Karpas-422 (cell line): ENCODE results near the gene KRT6C. TPM values are rescaled to one million over a fixed set of nuclear protein-coding genes. Genes with fewer than 3 reads are reported as not detected.

ENCODE experiments used
- DNase-seq: peaks from one replicate; pipeline ENCODE4 v3.0.0-alpha.2; 2015
- H2AFZ ChIP-seq: fragments of 200-600 bp; sonication (generic); 2 replicates; pipeline ENCODE4 v1.6.1; 2014; ENCODE audit warnings: antibody characterized with exemption, low read length, mixed read lengths
- H3K27ac ChIP-seq: fragments of 200-600 bp; sonication (generic); 2 replicates; pipeline ENCODE4 v1.5.1; 2014; ENCODE audit warnings: mild to moderate bottlenecking, low read length, moderate library complexity
- H3K27me3 ChIP-seq: fragments of 200-600 bp; sonication (generic); 2 replicates; pipeline ENCODE4 v1.6.1; 2014; ENCODE audit warnings: low read length, mixed read lengths
- H3K36me3 ChIP-seq: fragments of 200-600 bp; sonication (generic); 2 replicates; pipeline ENCODE4 v1.6.1; 2014; ENCODE audit warnings: low read length, mixed read lengths; ENCODE audit not compliant: insufficient read depth
- H3K4me1 ChIP-seq: fragments of 200-600 bp; sonication (generic); 2 replicates; pipeline ENCODE4 v1.6.1; 2014; ENCODE audit warnings: mild to moderate bottlenecking, low read length, mixed read lengths
- H3K4me2 ChIP-seq: fragments of 200-600 bp; sonication (generic); 2 replicates; pipeline ENCODE4 v1.6.1; 2014; ENCODE audit warnings: low read length, low read depth, mild to moderate bottlenecking; ENCODE audit not compliant: poor library complexity, severe bottlenecking
- H3K4me3 ChIP-seq: fragments of 200-600 bp; sonication (generic); 2 replicates; pipeline ENCODE4 v1.5.1; 2014; ENCODE audit warnings: mild to moderate bottlenecking, antibody characterized with exemption, low read length, mixed read lengths
- H3K79me2 ChIP-seq: fragments of 200-600 bp; sonication (generic); 2 replicates; pipeline ENCODE4 v1.6.1; 2014; ENCODE audit warnings: mild to moderate bottlenecking, low read length, mixed read lengths
- H3K9ac ChIP-seq: fragments of 200-600 bp; sonication (generic); 2 replicates; pipeline ENCODE4 v1.6.0; 2014; ENCODE audit warnings: low read length
- H3K9me2 ChIP-seq: fragments of 200-600 bp; sonication (generic), shearing (Covaris generic); replicated peaks from 2 replicates; pipeline ENCODE4 v1.6.0; 2014; ENCODE audit warnings: mild to moderate bottlenecking, low read length, moderate library complexity; ENCODE audit not compliant: insufficient read depth
- H3K9me3 ChIP-seq: fragments of 300-700, 200-600 bp; sonication (generic); 2 replicates; pipeline ENCODE4 v1.6.1; 2014; ENCODE audit warnings: low read length, mixed read lengths
- H4K20me1 ChIP-seq: fragments of 200-600 bp; sonication (generic); 2 replicates; pipeline ENCODE4 v1.6.1; 2014; ENCODE audit warnings: mild to moderate bottlenecking, antibody characterized with exemption, low read length, low read depth; ENCODE audit not compliant: insufficient read depth
- total RNA-seq: library from RNA; depleted of rRNA; stranded (reverse); fragments of >200 nt; shearing (Covaris generic); gene quantifications from 2 replicates; pipeline ENCODE4 v1.2.3, GENCODE V29; 2014; ENCODE audit warnings: low replicate concordance

The KRT6C gene
- total RNA-seq, 1 experiment from 2014 or later: not detected

GRCh38 chr12:52517888-52518287 lies 44.3 kb upstream of the KRT6C start:
- DNase-seq: no peak

GRCh38 chr12:52517005-52517835 lies 43.6 kb upstream of the KRT6C start:
- Histone ChIP-seq H3K9me3 (no peaks in the 10 kb centered on the region), H3K4me3 (no peak overlapping the region), H3K9me2 (no peaks in the 10 kb centered on the region), H4K20me1 (no peaks in the 10 kb centered on the region), H3K4me2 (no peak overlapping the region), H3K27me3 (no peaks in the 10 kb centered on the region), H3K9ac (no peak overlapping the region), H3K79me2 (no peaks in the 10 kb centered on the region), H3K36me3 (no peaks in the 10 kb centered on the region), H3K27ac (no peak overlapping the region), H2AFZ (no peak overlapping the region), H3K4me1 (no peaks in the 10 kb centered on the region)
- DNase-seq: no peak

More at GRCh38 chr12:52517888-52518287, 44.3 kb upstream of the KRT6C start:
- Histone ChIP-seq H3K4me1 (no peaks in the 10 kb centered on the region), H3K36me3 (no peaks in the 10 kb centered on the region), H3K9me2 (no peaks in the 10 kb centered on the region), H3K27ac (no peak overlapping the region), H3K9me3 (no peaks in the 10 kb centered on the region), H2AFZ (no peak overlapping the region), H4K20me1 (no peaks in the 10 kb centered on the region), H3K79me2 (no peaks in the 10 kb centered on the region), H3K27me3 (no peaks in the 10 kb centered on the region), H3K4me3 (no peak overlapping the region), H3K9ac (no peak overlapping the region), H3K4me2 (no peak overlapping the region)

- no peaks in the 10 kb centered on the region for H3K79me2 ChIP-seq
- no peak overlapping the region for H3K9ac ChIP-seq
- H3K9me2 ChIP-seq: no peaks in the 10 kb centered on the region
- no peak overlapping the region for H2AFZ ChIP-seq
- DNase-seq: no peak
- H3K36me3 ChIP-seq: no peaks in the 10 kb centered on the region
- no peaks in the 10 kb centered on the region for H3K9me3 ChIP-seq
- H3K27me3 ChIP-seq: no peaks in the 10 kb centered on the region
- no peak overlapping the region for H3K4me3 ChIP-seq
- H3K4me2 ChIP-seq: no peak overlapping the region
- no peak overlapping the region for H3K27ac ChIP-seq
- no peaks in the 10 kb centered on the region for H4K20me1 ChIP-seq
- no peaks in the 10 kb centered on the region for H3K4me1 ChIP-seq
These were observed 42.6 kb upstream of the KRT6C start for GRCh38 chr12:52515927-52516831.

- Histone ChIP-seq H4K20me1 (no peaks in the 10 kb centered on the region), H3K79me2 (no peaks in the 10 kb centered on the region), H3K27ac (no peak overlapping the region), H2AFZ (no peak overlapping the region), H3K27me3 (no peaks in the 10 kb centered on the region), H3K36me3 (no peaks in the 10 kb centered on the region), H3K9ac (no peak overlapping the region), H3K4me3 (no peak overlapping the region), H3K9me3 (no peaks in the 10 kb centered on the region), H3K4me2 (no peak overlapping the region), H3K9me2 (no peaks in the 10 kb centered on the region), H3K4me1 (peaks cover 2% of the 10 kb centered on the region; the same call in 1 of the 2 replicates)
- DNase-seq: no peak
These were observed 41.7 kb upstream of the KRT6C start for GRCh38 chr12:52515319-52515646.

GRCh38 chr12:52514471-52515318 lies 41.1 kb upstream of the KRT6C start:
- no peak for DNase-seq
- H3K27ac ChIP-seq: no peak overlapping the region

GRCh38 chr12:52513736-52514135 lies 40.1 kb upstream of the KRT6C start:
- no peak overlapping the region for H3K4me3 ChIP-seq
- H3K27me3 ChIP-seq: no peaks in the 10 kb centered on the region
- no peak overlapping the region for H3K27ac ChIP-seq
- no peaks in the 10 kb centered on the region for H3K9me3 ChIP-seq
- no peaks in the 10 kb centered on the region for H3K9me2 ChIP-seq
- no peak for DNase-seq
- no peak overlapping the region for H3K9ac ChIP-seq
- H3K4me1 ChIP-seq: peaks cover 3% of the 10 kb centered on the region; the same call in 1 of the 2 replicates
- H3K79me2 ChIP-seq: no peaks in the 10 kb centered on the region
- no peak overlapping the region for H3K4me2 ChIP-seq
- H3K36me3 ChIP-seq: no peaks in the 10 kb centered on the region
- no peaks in the 10 kb centered on the region for H4K20me1 ChIP-seq
- H2AFZ ChIP-seq: no peak overlapping the region

More at GRCh38 chr12:52514471-52515318, 41.1 kb upstream of the KRT6C start:
- Histone ChIP-seq H3K4me3 (no peak overlapping the region), H3K9ac (no peak overlapping the region), H3K36me3 (no peaks in the 10 kb centered on the region), H3K9me3 (no peaks in the 10 kb centered on the region), H3K9me2 (no peaks in the 10 kb centered on the region), H2AFZ (no peak overlapping the region), H3K79me2 (no peaks in the 10 kb centered on the region), H4K20me1 (no peaks in the 10 kb centered on the region), H3K4me2 (no peak overlapping the region), H3K4me1 (peaks cover 3% of the 10 kb centered on the region; the same call in 1 of the 2 replicates), H3K27me3 (no peaks in the 10 kb centered on the region)

- Histone ChIP-seq H3K4me3 (no peak overlapping the region), H4K20me1 (no peaks in the 10 kb centered on the region), H3K9me3 (no peaks in the 10 kb centered on the region), H3K9ac (no peak overlapping the region), H2AFZ (no peak overlapping the region), H3K9me2 (no peaks in the 10 kb centered on the region), H3K4me1 (peaks cover 3% of the 10 kb centered on the region; the same call in 1 of the 2 replicates), H3K4me2 (no peak overlapping the region), H3K79me2 (no peaks in the 10 kb centered on the region), H3K27ac (no peak overlapping the region), H3K27me3 (no peaks in the 10 kb centered on the region), H3K36me3 (no peaks in the 10 kb centered on the region)
- DNase-seq: no peak
These were observed 34.6 kb upstream of the KRT6C start for GRCh38 chr12:52508211-52508610.
